NCI-H1436 (cell line): Measurements from ENCODE around the gene LGI1.

Source experiments
- DNase-seq: peaks from one replicate; lab custom pipeline; 2025; lab: John Stamatoyannopoulos, UW

LGI1 gene

DNA sequence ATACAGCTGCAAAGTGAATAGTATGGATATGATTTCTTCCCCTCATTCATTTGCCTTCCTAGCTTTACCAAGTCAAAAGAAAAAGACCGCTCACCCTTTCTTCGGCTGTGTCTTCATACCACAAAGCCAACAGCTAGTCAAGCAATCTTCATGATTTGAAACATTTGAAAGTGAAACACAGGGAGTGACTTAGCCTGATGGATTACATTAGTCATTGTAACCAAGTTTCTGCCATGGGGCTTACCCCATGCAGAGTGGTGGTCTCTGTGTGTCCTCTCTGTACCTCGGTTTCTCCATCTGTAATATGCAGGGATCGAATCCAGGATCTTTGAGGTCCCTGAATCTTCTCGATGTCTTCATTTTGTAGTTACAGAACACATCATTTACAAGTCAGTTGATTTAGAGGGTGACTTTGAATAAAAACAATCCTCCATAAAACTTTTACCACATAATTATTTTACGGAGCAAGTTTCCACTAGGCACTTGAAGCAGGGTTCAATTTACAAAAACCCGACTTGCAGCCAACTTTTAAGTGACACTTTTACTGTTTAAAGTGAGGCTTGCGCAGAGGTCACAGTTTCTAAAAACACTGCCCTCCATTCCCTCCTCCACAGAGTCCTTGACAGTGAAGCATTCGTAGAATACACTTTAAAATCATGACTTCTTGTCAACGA, 2.2 kb upstream of the LGI1 start:
- DNase-seq = no peak

- DNase-seq = no peak
Measured at GRCh38 chr10:93756118-93756517, 1.6 kb upstream of the LGI1 start.

DNA sequence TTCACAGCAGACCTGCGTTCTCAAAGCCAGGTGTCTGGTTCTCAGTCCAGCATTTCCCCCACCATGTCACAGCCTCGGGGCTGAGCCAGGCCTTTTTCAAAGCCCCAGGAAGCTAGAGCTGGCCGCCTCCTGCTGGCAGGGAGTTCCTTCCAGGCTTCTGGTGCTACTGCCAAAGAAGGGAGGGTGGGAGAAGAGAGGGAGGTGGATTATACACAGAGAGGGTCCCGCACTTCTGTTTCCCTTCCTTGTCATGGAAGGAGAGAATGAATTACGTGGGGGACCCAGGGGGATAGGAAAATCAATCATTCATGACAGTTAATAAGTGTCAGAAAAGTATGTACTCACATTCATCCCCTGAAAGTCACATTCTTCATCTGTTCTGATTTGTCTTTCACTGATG, 600 bp upstream of the LGI1 start:
- no peak for DNase-seq

DNA sequence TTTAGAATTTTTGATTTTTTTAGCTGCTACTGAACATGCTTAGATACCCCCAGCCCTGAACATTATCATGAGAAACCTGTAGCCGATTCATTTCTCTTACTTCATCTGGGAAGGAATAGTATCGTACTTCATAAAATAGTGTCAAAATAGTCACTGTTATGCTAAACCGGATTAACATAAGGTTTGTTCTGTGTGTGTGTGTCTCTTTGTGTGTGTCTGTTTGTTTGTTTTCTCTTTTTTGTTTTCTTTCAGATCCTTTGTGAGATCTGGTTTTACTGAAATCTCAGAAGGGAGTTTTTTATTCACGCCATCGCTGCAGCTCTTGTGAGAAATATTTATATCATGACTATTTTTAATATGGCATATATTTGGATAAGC, 761 bp downstream of the LGI1 start:
- DNase-seq = no peak

GRCh38 chr10:93758891-93759410, 1.2 kb downstream of the LGI1 start:
- no peak for DNase-seq

DNA sequence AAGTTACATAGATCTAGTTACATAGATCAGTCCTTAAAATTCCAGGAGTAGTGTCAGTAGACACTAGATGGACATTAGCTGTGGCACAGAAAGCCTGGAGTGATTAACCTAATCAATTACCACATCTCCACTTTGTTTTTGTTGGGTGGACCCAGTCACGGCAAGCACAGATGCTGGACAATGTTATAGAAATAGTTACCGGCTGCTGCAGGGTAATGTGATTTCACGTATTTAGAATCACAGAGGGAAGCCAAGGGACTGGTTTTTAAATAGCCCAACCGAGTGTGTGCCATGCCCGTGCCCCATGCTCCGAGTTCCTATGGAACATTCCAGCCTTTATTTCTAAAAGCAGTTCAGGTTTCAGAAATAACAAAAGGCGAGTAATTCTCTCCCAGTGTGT, 2.8 kb downstream of the LGI1 start:
- DNase-seq = no peak

DNA sequence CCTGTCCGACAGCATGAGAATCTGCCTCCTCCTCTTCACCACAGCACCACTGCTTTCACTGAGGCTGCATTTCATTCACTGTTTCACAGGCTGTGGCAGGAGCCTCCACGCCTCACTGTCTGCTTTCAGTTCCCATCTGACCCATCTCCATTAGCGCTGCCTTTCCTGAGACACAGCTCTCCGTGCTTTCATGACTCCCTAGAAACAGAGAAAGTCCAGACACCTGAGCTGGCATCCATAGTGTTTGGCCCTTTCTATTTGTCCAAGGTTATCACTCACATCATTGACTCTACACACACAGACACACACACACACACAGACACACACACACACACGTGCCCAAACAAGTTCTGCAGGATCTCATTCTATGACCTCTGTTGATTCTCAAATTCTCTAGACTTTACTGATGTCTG, 5.2 kb downstream of the LGI1 start:
- DNase-seq = no peak

- no peak for DNase-seq
Measured at GRCh38 chr10:93766918-93767317, 9.2 kb downstream of the LGI1 start.

- DNase-seq = no peak
Measured at GRCh38 chr10:93767724-93768399, 10.1 kb downstream of the LGI1 start.

GRCh38 chr10:93768892-93769291, 11.2 kb downstream of the LGI1 start:
- DNase-seq = no peak

- no peak for DNase-seq
Measured at GRCh38 chr10:93771354-93771753, 13.6 kb downstream of the LGI1 start.

- DNase-seq = no peak
Measured at GRCh38 chr10:93773120-93773519, 15.4 kb downstream of the LGI1 start.

DNA sequence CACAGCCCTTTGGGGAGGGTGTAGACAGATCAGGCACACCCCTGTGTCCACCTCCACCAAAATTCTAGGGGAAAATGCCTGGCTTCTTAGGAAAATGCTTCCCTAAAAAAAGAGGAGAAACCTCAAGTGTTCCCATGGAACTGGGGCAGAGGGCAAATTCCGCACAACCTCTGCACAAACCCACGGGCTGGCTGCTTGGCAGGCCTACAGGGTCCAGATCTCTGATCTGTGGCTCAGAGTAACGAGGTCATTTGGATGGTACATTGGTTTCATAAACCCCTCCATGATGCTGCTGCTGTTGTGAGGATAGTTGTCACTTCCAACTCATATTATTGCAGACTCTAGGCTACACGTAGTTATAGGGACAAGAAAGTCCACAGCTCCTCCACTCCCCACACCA, 16.0 kb downstream of the LGI1 start:
- DNase-seq = no peak

- no peak for DNase-seq
Measured at GRCh38 chr10:93775356-93775755, 17.6 kb downstream of the LGI1 start.

GRCh38 chr10:93777092-93777491, 19.4 kb downstream of the LGI1 start:
- DNase-seq = no peak

DNA sequence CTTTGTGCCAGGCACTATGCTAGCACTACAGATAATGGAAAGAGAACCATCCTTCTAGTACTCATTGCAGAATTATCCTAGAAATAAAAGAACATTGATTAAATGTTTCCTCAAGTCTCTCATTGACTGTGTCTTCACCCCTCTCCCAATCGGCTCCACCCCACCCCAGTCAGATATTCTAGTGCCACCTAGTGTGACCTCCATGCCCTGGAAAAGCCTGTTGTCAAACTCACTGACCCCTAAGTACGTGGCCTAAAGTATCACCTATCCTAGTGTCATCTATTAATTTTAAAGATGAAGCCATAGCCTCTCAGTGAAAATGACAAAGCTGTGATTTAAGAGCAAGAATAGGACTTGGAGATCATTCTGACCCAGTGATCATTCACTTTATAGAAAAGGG, 26.3 kb downstream of the LGI1 start:
- DNase-seq = no peak

- no peak for DNase-seq
Measured at GRCh38 chr10:93788413-93789208, 30.9 kb downstream of the LGI1 start.

GRCh38 chr10:93790439-93790838, 32.7 kb downstream of the LGI1 start:
- no peak for DNase-seq

- no peak for DNase-seq
Measured at GRCh38 chr10:93796167-93796566, 38.4 kb downstream of the LGI1 start.

GRCh38 chr10:93797825-93798224, 40.1 kb downstream of the LGI1 start:
- no peak for DNase-seq

- no peak for DNase-seq
Measured at GRCh38 chr10:93799155-93799708, 41.5 kb downstream of the LGI1 start.

DNA sequence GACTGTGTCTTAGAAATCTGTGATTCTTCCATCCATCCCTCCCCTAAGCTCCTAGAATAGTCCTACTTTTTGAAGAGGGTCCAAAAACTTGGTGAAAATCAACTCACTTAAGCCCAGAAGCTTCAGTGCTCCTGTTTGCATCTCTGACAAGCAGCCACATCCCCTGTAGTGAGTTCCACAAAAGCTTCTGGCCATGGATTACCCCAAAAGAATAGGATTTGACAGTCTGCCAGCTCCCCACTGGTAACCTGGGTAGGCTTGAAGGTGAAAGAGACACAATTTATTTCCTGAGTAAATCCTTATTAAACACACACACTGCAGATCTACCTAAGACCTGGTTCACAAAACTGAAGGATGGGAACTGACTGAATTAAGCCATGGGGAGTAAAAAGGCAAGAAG, 46.5 kb downstream of the LGI1 start:
- DNase-seq = no peak

- no peak for DNase-seq
Measured at GRCh38 chr10:93806903-93807302, 49.2 kb downstream of the LGI1 start.
